Stimulated activated CD8-positive, alpha-beta memory T cell treated with anti-CD3 and anti-CD28 coated beads, Interleukin-12 subunit alpha, Interleukin-12 subunit beta, amount 100 ng/mL, for 24 hours (primary cell): Measurements from ENCODE around the gene ST6GALNAC6.
A peak's percentile ranks its signal among the peaks of the same experiment; 100 is the strongest.

Experiments used
- DNase-seq: peaks from one replicate; pipeline ENCODE4 v3.0.0-alpha.2; 2020; ENCODE audit errors: extremely low read depth

The ST6GALNAC6 gene, protein sequence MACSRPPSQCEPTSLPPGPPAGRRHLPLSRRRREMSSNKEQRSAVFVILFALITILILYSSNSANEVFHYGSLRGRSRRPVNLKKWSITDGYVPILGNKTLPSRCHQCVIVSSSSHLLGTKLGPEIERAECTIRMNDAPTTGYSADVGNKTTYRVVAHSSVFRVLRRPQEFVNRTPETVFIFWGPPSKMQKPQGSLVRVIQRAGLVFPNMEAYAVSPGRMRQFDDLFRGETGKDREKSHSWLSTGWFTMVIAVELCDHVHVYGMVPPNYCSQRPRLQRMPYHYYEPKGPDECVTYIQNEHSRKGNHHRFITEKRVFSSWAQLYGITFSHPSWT

DNA sequence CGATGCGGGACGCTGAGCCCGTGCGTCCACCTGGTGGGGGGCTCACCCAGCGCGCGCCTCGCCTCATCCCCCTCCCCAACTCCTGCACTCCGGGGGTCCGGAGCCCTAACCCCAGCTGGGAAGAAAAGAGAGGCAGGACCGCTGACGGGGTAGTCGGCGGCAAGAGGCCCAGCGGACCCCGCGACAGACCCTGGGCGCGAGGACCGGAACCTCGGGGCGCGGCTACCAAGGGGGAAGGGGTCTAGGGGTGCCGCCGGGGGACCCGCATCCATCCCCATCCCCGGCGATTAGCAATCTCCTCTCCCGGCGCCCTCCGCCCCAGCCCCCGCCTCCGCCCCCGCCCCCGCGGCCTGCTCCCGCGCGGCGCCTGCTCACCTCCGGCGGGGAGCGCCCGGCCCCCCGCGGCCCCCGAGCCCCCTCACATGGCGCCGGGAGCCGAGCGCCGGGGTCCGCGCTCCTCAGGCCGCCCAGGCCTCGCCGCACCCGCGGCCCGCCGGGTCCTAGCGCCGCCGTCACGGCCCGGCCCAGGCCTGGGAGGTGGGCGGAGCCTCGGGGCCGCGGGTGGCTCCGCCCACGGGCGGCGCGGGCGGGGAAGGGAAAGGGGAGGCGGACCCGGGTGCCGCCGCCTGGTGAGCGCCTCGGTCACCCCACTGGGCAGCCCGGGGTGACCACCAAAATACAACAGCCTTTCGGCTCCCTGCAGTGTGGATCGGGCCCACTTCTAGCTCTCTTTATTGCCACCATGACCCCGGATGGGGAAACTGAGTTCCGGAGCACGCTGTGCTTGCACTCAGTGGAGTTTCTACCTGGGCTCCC lies at the start of gene ST6GALNAC6:
ST6GALNAC6 (minus strand) TSS at position 476 of the 816 bp plus-strand sequence. CDS start 1,622 bp downstream, outside the sequence.
- DNase-seq = peak; percentile 54

DNA sequence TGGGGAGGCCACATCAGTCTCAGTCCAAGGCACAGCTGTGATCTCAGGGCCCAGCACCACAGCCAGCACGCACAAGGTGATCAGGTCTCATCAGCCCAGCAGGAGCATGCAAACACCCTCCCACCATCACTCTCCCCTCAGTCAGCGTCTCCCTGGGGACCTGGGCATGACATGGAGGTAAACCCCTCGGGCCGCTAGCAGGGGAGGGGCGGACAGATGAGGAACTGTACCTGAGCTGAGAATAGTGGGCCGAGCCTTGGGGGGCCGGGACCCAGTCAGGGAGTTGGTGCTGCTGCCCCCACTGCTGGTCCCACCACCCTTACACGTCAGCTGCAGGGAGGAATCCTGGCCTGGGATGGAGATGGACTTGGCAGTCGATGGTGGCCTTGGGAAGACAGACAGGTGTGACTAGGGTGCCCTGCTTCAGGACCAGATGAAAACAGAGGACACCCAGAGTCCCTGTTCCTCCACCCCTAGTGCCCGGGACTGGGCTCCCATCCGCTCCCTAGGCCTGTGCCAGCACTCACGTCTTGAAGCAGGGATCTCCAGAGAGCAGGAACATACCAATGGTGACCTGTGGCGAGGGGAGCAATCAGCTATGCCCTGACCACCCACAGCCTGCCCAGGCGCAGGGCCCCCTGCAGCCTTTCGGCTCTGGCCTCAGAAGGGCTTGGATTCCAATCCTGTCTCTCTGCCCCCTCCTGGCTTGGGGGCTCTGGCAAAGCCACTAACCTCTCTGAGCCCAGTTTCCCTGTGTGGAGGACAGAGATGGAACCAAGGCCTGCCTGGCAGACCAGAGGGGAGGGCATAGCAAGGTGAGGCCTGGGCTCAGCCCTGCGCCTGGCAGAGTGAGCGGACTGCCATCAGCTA lies 48.7 kb upstream of the ST6GALNAC6 start:
- no peak for DNase-seq

DNA sequence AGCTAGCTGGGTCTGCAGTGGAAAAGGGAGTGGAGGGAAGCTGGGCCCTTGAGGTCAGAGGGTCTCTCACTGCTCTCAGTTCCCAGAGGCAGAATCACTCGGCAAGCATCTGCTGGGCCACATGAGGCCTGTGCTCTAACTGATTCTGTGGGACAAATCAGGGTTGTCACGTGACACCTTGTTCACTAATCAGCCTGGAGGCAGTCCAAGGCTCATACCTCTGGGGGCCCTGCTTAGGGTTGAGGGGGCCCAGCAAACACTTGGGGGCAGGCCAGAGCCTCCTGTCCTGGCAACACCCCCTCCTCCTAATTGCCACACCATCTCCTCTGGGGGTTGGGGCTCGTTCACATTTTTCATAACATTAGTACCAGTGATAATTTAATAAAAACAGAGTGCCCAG lies 47.3 kb upstream of the ST6GALNAC6 start:
- no peak for DNase-seq

DNA sequence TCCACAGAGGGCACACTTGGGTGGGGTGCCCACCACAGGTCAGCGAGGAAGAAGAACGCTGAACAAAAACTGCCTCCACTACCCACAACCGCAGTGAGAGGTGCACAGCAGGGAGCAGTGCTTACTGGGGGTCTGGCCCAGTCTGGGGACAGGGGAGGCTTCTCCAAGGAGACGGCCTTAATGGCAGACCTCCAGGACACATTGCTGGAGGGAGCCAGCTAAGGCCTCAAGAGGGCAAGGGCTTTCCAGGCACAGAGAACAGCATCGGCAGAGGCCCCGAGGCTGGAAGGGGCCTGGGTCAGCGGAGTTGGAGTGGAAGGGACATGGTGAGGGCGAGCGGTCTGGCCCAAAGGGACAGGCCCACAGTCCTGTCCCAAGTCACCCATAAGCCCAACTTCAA lies 46.5 kb upstream of the ST6GALNAC6 start:
- DNase-seq = no peak

DNA sequence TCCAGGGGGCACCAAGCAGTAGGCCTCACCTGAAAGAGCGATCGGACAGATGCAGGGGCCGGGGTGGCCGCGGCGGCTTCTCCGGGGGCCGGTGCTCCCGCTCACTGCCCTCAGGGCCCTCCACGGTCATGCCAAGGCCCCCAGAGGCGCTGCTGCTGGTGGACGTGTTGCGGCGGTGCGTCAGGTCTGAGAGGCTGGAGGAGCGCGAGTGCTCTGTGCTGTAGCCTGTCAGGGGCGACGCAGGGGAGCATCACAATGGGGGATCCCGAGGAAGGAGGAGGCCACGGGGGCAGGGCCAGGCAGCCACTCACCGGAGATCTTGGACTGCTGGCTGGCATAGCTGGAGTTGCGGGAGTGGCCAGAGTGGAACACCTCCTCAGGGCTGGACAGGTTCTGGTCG lies 45.9 kb upstream of the ST6GALNAC6 start:
- DNase-seq = no peak

DNA sequence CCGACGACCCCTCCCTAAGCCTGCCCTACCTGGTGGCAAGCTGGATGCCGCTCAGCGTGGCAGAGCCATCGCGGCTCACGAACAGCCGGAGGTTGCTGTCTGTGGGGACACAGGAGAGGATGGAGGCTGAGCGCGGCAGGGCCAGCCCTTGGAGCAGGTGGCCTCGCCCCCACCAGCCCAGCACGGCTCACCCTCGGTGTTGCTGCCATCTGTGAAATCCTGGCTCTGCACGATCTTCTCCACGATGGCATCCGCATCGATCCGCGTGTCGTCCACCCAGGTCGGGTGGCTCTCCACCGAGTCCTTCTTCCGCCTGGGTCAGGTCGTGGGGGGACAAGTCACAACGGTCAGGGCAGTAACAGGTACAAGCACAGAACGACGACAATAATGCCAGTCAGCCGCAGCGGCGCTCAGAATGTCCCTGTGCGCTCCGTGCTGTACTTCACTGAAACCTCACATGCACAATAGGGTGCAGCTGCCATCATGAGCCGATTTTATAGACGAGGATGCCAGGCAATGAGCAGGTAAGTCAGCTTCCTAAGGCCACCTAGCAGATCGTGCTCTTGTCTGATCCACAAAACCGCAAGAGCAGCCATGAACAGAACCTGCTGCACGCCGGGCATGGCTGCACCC lies 45.3 kb upstream of the ST6GALNAC6 start:
- no peak for DNase-seq

DNA sequence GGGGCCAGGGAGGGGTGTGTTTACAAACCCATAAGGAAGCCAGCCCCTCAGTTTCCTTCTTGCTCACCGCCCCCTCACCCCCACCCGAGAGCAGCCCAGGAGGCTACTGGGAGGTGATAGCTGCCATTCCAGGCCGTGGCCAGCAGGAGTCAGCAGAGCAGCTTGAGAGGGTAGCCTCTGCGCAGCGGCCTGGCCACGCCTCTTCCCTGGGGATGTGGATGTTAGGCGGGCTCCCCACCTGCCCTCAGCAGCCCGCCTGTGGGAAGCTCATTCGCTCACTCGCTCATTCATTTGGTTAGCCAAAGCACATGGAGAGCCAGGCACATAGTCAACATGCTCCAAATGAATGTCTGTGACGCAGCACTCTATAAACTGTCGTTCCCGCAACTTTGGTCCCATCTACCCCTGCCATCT lies 44.3 kb upstream of the ST6GALNAC6 start:
- peak; percentile 50 for DNase-seq

DNA sequence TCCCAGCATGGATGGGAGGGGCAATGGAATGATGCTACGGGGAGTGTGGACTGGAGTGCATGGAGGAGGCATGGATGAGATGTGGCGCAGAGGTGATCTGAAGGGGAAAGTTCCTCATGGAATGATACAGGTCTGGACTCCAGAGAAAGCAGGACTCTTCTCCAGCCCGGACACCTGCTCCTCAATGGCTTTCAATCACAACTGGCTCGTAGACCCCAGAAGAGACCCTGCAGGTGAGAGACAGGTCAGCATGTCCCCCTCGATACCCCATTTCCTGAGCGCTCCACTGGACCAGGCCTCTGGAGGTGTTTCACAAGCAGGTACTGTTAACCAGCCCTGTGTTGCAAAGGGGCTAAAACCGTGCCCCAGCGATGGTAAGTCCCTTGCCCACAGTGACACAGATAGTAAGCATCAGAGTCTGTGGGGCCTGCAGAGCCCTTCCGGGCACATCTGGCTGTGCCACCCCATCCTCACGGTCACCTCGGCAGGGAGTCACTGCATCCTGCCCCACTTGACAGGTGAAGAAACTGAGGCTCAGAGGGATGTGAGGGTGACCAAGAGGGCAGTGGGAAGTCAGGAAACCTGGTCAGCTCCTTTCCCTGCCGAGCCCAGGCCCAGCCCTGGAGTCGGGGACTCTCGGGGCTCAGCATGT lies 43.7 kb upstream of the ST6GALNAC6 start:
- DNase-seq = no peak

DNA sequence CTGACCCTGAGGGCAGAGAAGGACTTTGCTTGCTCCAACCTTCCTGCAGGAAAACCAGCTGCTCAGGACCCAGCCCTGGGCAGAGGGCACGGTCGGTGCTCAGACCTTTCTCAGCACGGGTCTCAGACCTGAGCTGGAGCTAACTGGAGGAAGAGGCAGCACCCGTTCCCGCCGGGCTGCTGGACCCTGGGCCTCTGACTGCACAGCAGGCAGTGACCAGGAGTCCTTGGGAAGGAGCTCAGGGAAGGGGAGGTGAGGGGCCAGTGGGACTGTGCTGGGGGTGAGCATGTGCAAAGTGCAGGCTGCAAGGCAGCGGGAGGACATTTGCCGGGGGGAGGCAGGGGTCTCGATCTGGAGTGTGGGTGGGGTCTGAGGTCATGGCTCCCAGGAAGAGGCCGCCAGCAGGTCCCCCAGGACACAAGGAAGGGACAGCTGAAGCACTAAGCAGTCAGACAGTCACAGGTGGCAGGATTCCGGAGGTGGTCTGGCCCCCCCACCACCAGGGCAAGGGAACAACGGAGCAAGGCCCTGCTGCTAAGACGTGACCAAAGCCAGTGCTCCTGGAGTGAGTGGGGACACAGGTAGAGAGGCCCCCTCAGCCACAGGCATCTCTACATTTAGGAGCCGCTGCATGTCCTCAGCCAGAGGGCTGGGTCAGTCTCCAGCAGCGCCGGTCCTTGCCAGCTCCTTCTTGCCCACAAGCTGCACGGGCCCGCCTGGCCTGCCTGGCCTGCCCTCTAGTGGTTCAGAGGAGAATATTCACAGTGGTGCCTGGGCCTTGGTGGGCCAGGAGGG lies 43.0 kb upstream of the ST6GALNAC6 start:
- no peak for DNase-seq

DNA sequence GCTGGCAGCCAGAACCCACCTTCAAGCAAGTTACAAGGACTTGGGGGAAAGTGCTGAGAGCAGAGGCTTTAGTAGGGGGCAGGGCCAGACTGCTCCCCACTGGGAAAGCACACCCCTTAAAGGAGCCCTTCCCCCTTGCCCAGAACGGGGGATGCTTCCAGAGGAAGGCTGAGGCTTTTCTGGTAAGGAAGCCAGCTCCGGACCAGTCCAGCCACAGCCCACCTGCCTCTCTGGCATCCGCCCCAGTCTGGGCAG lies 42.5 kb upstream of the ST6GALNAC6 start:
- DNase-seq = no peak

DNA sequence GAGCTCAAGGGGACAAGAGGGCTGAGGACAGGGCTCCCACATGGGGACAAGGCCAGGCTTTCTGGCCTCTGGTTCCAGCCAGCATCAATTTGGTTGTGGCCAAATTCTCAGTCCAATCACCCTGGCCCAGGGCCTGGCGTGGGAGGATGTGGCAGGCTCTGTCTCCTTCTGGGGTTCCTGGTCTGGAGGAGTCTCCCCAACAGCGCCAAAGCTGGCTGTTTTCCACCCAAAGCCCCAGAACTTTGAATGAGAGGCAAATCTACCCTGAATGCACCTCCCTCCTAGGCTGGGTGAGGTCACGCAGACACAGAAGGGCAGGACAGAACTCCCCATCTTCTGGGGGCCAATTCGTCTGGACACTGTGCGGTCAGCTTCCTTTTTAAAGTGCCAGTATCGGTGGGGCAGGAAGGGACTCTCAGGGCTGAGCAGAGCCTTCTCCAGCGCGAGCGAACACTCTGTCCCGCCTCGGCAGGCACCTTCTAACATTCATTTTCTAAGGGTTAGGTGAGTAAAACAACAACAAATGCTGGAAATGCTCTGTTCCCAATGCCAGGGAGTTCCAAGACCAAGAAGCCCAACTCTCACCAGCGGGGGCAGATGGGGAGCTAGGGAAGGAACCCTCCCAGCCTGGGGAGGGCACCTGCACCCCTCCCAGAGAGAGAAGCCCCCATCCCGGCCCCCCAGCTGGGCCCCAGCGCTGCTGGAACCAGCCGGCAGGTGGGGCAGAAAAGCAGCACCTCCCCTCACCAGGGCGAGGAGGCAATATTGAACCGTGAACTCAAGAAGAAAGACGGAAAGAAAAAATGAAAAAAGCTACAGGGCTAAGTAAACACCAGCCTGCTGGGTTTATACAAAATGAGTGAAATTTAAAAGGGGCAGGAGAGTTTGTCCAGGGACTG lies 41.9 kb upstream of the ST6GALNAC6 start:
- no peak for DNase-seq

DNA sequence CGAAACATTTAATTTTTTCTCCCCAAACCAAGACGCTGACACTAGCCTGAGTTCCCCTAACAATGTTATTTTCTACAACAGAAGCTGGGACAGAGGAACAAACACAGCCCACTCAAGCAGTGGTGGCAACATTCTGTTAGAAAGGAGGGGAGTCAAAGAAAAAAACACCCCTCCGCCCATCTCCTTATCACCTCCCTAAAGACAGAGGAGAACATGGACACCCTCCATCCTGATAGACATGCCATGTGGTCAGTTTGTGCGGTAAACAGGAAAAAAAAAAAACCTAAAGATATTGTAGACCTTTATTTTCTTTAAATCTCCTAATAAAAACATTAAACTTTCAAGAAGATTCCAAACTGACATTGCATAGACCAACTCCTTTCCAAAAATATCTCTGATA lies 41.2 kb upstream of the ST6GALNAC6 start:
- DNase-seq = no peak

DNA sequence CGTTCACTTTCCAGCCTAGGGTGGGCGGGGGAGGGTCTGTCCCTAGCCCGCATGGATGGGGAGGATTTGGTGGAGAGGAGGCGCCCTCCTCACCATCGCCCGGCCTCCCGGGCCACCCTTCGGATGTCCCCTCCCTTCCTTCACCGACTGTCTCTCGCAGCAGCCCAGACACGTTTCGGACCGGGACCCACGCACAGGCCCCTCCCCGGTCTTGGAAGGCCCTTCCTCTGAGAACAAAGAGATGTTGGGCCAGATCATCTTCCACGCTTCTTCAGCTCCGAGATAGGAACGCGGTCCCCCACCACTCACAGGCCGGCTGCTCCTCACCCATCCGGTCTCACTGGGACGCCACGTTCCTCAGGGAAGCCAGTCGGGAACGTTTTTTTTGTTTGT lies 38.9 kb upstream of the ST6GALNAC6 start:
- no peak for DNase-seq

DNA sequence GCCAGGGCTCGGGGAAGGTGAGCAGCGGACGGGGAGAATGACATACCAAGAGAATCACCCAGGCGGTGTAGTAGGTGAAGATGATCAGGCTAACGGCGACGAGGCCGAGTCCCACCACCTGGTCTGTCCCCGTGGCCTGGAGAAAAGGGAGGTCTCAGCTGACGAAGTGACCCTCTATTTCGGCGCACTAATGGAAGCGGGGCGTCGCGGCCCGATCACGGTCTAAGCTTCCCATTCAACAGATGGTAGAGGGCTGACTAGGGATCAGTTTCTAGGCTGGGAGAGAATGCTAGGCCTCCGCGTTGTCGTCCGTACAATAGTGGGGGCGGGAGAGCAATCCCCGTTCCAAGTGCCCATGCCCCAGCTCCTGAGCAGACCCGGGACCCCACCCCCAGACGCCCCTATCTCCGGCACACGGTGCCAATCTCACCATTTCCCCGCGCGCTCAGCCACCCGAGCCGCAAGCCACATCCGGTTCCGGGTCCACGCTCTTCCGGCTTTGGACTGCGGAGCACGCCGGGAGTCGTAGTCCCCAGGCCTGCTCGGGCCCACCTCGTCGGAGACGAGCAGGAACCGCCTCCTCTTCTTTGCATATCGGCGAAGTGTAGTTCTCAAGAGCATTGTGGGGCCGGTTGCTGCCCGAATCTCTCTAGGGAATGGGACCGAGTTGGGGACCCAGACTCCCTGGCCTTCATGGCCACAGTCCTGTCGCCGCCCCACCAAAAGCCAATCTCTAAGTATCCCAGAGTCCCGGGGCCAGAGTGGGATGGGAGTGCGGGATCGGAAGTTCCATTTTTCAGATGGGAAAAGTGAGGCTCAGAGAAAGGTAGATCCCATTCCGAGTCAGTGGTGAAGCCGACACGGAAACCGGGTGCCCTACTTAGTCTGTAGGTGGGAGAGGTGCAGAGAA lies 38.2 kb upstream of the ST6GALNAC6 start, which contains the start of gene DPM2:
DPM2 (minus strand) TSS at position 467 of the 910 bp plus-strand sequence; CDS start at position 433, 34 bp downstream.
- peak; percentile 71 for DNase-seq

DNA sequence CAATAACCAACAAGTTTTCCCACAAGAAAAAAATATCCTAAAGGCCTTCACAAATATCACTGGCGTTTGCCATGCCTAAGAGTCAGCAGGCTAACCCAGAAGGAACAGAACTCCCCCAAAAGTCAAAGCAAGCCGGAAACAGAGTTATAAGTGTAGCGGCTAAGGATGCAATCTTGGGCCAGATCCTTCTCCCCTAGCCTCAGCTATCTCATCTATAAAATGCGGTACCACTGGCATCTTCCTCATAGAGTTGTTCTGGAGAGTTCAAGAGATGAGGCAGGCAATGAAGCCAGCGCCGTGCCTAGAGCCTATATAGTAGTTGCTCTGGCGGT lies 37.6 kb upstream of the ST6GALNAC6 start:
- no peak for DNase-seq

DNA sequence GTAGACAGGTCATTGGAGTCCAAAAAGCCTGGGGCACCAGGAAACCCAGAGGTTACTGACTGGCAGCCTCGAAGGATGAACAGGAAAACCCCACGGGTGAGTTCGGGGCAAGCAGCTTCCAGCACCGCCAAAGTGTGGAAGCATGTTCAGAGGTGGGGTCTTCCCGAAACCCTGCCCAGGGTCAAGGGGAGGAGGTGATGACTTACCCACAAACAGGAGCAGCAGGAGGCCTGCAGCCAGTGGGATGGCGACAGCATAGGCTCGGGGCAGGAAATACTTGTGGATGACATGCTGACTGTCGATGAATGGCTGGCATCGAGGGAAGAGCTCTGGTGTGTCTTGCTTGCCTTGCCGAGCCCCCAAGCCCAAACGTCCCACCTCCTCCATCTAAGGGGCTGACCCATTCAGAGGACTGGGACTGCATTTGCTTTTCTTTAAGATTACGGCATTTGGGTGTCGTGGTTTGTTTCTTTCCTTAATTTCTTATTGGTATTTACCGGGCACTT lies 37.0 kb upstream of the ST6GALNAC6 start:
- no peak for DNase-seq

DNA sequence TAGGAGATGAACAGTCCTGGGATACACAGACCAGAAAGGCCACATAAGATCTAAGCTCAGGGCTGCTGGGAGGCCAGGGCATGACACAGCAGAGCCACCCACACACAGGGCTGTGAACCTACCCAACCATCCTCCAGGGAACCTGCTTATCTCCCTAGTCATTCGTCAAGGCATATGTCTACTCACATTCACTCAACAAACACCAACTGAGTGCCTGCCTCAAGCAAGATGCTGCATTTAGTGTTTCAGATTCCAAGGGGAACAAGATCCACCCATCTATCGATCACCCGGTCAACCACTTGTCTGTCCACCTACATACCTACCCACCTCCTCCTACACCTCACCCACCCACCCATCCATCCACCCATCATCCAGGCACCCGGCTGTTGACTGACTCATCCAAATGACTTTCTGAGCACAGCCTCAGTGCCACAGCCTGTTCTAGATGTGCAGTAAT lies 36.4 kb upstream of the ST6GALNAC6 start:
- no peak for DNase-seq

DNA sequence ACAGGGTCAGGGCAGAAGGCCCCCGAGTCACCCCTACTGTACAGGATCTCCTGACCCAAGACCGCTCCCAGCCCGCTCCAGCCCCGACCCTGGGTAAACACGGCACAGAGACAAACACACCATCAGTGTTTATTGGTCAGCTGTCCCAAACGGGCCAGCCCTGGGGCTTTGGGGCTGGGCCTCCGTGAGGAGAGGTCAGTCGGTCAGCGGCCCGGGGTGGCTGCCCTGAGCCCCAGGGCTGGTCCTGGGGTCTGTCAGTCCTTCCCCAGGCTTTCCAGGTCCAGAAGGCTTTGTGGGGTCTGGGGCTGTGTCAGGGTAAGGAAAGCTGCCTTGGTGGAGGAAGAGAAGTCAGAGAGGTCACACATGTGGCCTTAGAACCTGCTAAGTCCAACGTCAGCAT lies 35.6 kb upstream of the ST6GALNAC6 start:
- DNase-seq = no peak
